HepG2 (cell line): ENCODE results near the gene ATXN7L3. TPM values are rescaled to one million over a fixed set of nuclear protein-coding genes. Genes with fewer than 3 reads are reported as not detected.
A peak's percentile ranks its signal among the peaks of the same experiment; 100 is the strongest.

Experiments
- ARNT2 ChIP-seq: sonication (generic); formaldehyde crosslinking; IDR thresholded peaks from 2 replicates; pipeline ENCODE4 v1.8.0; 2022; ENCODE audit warnings: mild to moderate bottlenecking, low read depth, missing genetic modification reagents, moderate library complexity
- ATF6 ChIP-seq: sonication (generic); formaldehyde crosslinking; conservative IDR thresholded peaks from 2 replicates; pipeline ENCODE4 v1.4.0; 2020; ENCODE audit warnings: missing genetic modification reagents
- FOSL2 ChIP-seq: sonication (generic); formaldehyde crosslinking; IDR thresholded peaks from 2 replicates; pipeline ENCODE4 v1.4.0; 2020; ENCODE audit warnings: missing genetic modification reagents
- FOXC1 ChIP-seq: sonication (generic); formaldehyde crosslinking; IDR thresholded peaks from 2 replicates; pipeline ENCODE4 v1.8.0; 2022; ENCODE audit warnings: mild to moderate bottlenecking, missing genetic modification reagents, borderline replicate concordance
- HOXA9 ChIP-seq: sonication (generic); formaldehyde crosslinking; IDR thresholded peaks from 2 replicates; pipeline ENCODE4 v1.8.1; 2022; ENCODE audit warnings: missing genetic modification reagents, mild to moderate bottlenecking, moderate library complexity, borderline replicate concordance
- JDP2 ChIP-seq: sonication (generic); formaldehyde crosslinking; IDR thresholded peaks from 2 replicates; pipeline ENCODE4 v1.8.1; 2022; ENCODE audit warnings: missing genetic modification reagents, borderline replicate concordance
- KMT2B ChIP-seq: IDR thresholded peaks from 2 replicates; pipeline ENCODE4 v1.6.1; 2016; ENCODE audit warnings: missing genetic modification reagents, missing compliant biosample characterization
- MTA1 ChIP-seq: sonication (generic); formaldehyde crosslinking; IDR thresholded peaks from 2 replicates; pipeline ENCODE4 v1.4.0; 2020; ENCODE audit warnings: missing genetic modification reagents, mild to moderate bottlenecking, borderline replicate concordance
- MXD4 ChIP-seq: IDR thresholded peaks from 2 replicates; pipeline ENCODE4 v1.6.1; 2016; ENCODE audit warnings: mild to moderate bottlenecking, missing biosample characterization, missing genetic modification reagents
- NR2F6 ChIP-seq, 2 experiments: IDR thresholded peaks; 2 replicates each; pipeline ENCODE4 v1.6.1; 2016; ENCODE audit warnings: antibody characterized with exemption in 1 of 2, mild to moderate bottlenecking in 1 of 2
- PHF5A ChIP-seq: IDR thresholded peaks from one replicate; pipeline ENCODE4 v1.6.1; 2018; ENCODE audit warnings: low read depth, missing genetic modification reagents; ENCODE audit not compliant: unreplicated experiment
- ZNF614 ChIP-seq: IDR thresholded peaks from 2 replicates; pipeline ENCODE4 v1.6.1; 2018; ENCODE audit warnings: missing biosample characterization, missing genetic modification reagents, inconsistent platforms, borderline replicate concordance
- ZNF713 ChIP-seq: sonication (generic); formaldehyde crosslinking; IDR thresholded peaks from 2 replicates; pipeline ENCODE4 v1.4.0; 2020; ENCODE audit warnings: mild to moderate bottlenecking, missing genetic modification reagents
- ZNF777 ChIP-seq: sonication (generic); formaldehyde crosslinking; IDR thresholded peaks from 2 replicates; pipeline ENCODE4 v1.4.0; 2020; ENCODE audit warnings: missing genetic modification reagents
- ZNF780A ChIP-seq: sonication (generic); formaldehyde crosslinking; IDR thresholded peaks from 2 replicates; pipeline ENCODE4 v1.8.0; 2022; ENCODE audit warnings: mild to moderate bottlenecking, missing genetic modification reagents, moderate library complexity
- ZNF790 ChIP-seq: sonication (generic); formaldehyde crosslinking; IDR thresholded peaks from 2 replicates; pipeline ENCODE4 v1.8.0; 2022; ENCODE audit warnings: missing genetic modification reagents, mild to moderate bottlenecking, borderline replicate concordance
- ZZZ3 ChIP-seq: sonication (generic); formaldehyde crosslinking; IDR thresholded peaks from 2 replicates; pipeline ENCODE4 v1.4.0; 2020; ENCODE audit warnings: missing genetic modification reagents, mild to moderate bottlenecking, borderline replicate concordance
- polyA plus RNA-seq, 8 experiments: library from polyadenylated mRNA; depleted of rRNA in 3 of 8; stranded (reverse) in 7 of 8; unstranded in 1 of 8; fragments of >200 nt; fragmentation: Illumina TruSeq in 4 of 8; extraction: Trizol in 4 of 8; gene quantifications; 2 replicates each; pipeline versions ENCODE4 v1.2.1 to v1.2.3, GENCODE V29; 2011 to 2016; ENCODE audit warnings: low read depth in 4 of 8, missing spikeins in 1 of 8, mixed read lengths in 1 of 8; ENCODE audit not compliant: insufficient read depth in 1 of 8
- total RNA-seq, 5 experiments: library from RNA; depleted of rRNA; stranded (reverse); fragments of >200 nt; fragmentation: Illumina TruSeq; extraction: Trizol; gene quantifications; 2 replicates each; pipeline ENCODE4 v1.2.3, GENCODE V29; 2016; ENCODE audit warnings: low read depth in 1 of 5
- TF ChIP-seq, protein P1 (sequence below): sonication (generic); formaldehyde crosslinking; IDR thresholded peaks from 2 replicates; pipeline ENCODE4 v1.4.0; 2020; ENCODE audit warnings: missing genetic modification reagents, low read depth, mild to moderate bottlenecking, borderline replicate concordance
- TF ChIP-seq, protein P2 (sequence below): sonication (generic); formaldehyde crosslinking; IDR thresholded peaks from 2 replicates; pipeline ENCODE4 v1.4.0; 2020; ENCODE audit warnings: missing genetic modification reagents, borderline replicate concordance
- TF ChIP-seq, protein P3 (sequence below): sonication (generic); formaldehyde crosslinking; IDR thresholded peaks from 2 replicates; pipeline ENCODE4 v1.8.1; 2023; ENCODE audit warnings: mild to moderate bottlenecking, inconsistent platforms, moderate library complexity, missing genetic modification reagents, borderline replicate concordance

ATXN7L3 gene
- total and polyA plus RNA-seq, 2 of the 13 experiments (the other 11 are each of a cell fraction or from before 2014, with no cell fraction given), result 44.5 to 59.1 TPM

DNA sequence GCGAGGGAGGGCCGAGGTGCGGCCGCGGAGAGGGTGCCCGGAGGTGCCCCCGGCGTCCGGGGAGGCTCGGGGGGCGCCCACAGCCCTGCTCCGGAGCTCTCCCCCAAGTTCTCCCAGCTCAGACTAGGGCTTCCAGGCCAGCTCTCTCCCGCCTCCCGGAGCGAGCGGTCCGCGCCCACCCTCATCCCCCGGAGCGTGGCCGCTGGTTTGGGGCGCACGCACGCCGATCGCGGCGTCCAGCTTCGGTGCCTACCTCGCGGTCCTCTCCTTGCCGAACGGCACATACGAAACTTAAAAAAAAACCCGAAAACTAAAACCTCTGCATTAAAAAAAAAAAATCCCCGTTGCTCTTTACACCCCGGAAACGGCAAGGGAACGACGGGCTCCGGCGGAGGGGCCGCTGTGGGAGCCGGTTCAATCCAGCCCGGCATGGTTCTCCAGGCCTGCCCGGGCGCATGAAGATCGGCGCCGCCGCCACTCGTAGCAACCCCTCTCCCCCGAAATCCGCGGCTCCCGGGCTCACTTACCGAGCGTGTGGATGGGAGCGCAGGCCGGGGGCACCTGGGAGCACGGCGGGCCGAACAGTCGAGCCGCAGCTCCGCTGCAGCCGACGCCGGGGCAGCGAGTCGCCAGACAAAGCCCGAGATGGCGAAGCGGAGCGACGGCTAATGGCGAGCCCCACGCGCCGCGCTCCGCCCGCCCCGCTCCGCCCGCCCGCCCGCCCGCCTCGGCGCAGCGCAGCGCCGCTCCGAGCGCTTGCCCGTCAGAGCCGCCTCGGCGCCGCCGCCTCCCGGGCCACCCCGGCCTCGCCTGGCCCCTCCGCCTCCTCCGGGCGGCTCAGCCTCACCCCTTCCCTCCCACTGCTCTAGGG is 20.8 kb upstream of the ATXN7L3 start (continued):
- no peak for TF ChIP-seq FOSL2 (CRISPR knock-in tag)
- no peak; the same call in 1 of the 2 replicates for TF ChIP-seq ZNF777 (CRISPR knock-in tag)
- TF ChIP-seq HOXA9 (CRISPR knock-in tag), result 0 out of 2 replicates have a peak, but pooled peaks have one; percentile 8
- 0 out of 2 replicates have a peak, but pooled peaks have one; percentile 33 for TF ChIP-seq ZNF790 (CRISPR knock-in tag)
- no peak for TF ChIP-seq ZNF713
- TF ChIP-seq, protein P1, sequence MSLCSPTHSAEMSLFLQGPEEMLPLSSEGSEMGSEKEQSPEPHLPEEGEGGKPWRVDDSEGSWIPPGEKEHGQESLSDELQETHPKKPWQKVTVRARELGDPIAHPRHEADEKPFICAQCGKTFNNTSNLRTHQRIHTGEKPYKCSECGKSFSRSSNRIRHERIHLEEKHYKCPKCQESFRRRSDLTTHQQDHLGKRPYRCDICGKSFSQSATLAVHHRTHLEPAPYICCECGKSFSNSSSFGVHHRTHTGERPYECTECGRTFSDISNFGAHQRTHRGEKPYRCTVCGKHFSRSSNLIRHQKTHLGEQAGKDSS (CRISPR knock-in tag), result no peak
- no peak for TF ChIP-seq NR2F6 (IDR thresholded peaks at IDR 0.05)
- no peak; the same call in 1 of the 2 replicates for TF ChIP-seq NR2F6 (CRISPR knock-in tag; IDR thresholded peaks at IDR 0.05)
- 0 out of 2 replicates have a peak, but pooled peaks have one; percentile 36 for TF ChIP-seq MXD4 (CRISPR knock-in tag)
- no peak for TF ChIP-seq ZNF780A (CRISPR knock-in tag)
- TF ChIP-seq ZZZ3 (CRISPR knock-in tag), result no peak
- TF ChIP-seq MTA1 (CRISPR knock-in tag), result peak; percentile 47; the same call in 1 of the 2 replicates
- TF ChIP-seq, protein P2, sequence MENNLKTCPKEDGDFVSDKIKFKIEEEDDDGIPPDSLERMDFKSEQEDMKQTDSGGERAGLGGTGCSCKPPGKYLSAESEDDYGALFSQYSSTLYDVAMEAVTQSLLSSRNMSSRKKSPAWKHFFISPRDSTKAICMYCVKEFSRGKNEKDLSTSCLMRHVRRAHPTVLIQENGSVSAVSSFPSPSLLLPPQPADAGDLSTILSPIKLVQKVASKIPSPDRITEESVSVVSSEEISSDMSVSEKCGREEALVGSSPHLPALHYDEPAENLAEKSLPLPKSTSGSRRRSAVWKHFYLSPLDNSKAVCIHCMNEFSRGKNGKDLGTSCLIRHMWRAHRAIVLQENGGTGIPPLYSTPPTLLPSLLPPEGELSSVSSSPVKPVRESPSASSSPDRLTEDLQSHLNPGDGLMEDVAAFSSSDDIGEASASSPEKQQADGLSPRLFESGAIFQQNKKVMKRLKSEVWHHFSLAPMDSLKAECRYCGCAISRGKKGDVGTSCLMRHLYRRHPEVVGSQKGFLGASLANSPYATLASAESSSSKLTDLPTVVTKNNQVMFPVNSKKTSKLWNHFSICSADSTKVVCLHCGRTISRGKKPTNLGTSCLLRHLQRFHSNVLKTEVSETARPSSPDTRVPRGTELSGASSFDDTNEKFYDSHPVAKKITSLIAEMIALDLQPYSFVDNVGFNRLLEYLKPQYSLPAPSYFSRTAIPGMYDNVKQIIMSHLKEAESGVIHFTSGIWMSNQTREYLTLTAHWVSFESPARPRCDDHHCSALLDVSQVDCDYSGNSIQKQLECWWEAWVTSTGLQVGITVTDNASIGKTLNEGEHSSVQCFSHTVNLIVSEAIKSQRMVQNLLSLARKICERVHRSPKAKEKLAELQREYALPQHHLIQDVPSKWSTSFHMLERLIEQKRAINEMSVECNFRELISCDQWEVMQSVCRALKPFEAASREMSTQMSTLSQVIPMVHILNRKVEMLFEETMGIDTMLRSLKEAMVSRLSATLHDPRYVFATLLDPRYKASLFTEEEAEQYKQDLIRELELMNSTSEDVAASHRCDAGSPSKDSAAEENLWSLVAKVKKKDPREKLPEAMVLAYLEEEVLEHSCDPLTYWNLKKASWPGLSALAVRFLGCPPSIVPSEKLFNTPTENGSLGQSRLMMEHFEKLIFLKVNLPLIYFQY (CRISPR knock-in tag), result no peak
- TF ChIP-seq PHF5A (CRISPR knock-in tag), result no peak
- TF ChIP-seq FOXC1 (CRISPR knock-in tag), result no peak
- no peak for TF ChIP-seq ZNF614 (CRISPR knock-in tag)
- TF ChIP-seq, protein P3, sequence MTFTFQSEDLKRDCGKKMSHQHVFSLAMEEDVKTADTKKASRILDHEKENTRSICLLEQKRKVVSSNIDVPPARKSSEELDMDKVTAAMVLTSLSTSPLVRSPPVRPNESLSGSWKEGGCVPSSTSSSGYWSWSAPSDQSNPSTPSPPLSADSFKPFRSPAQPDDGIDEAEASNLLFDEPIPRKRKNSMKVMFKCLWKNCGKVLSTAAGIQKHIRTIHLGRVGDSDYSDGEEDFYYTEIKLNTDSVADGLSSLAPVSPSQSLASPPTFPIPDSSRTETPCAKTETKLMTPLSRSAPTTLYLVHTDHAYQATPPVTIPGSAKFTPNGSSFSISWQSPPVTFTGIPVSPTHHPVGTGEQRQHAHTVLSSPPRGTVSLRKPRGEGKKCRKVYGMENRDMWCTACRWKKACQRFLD, result no peak
- 0 out of 2 replicates have a peak, but pooled peaks have one; percentile 6 for TF ChIP-seq KMT2B (CRISPR knock-in tag)
- TF ChIP-seq JDP2 (CRISPR knock-in tag), result no peak; the same call in 1 of the 2 replicates
- TF ChIP-seq ATF6 (CRISPR knock-in tag), result no peak
- 0 out of 2 replicates have a peak, but pooled peaks have one; percentile 5 for TF ChIP-seq ARNT2 (CRISPR knock-in tag)
